SIG-M5 (cell line): ENCODE data around the gene CDO1.
"Not testable (repeated sequence)": the region's sequence is repeated elsewhere in the genome, so short reads cannot be mapped to it uniquely, and the experiment has no call there.

Experiments used
- DNase-seq: peaks from one replicate; lab custom pipeline; 2025; lab: John Stamatoyannopoulos, UW

The CDO1 gene

GRCh38 chr5:115829913-115830312 is 13.5 kb upstream of the CDO1 start:
- DNase-seq: no peak

GRCh38 chr5:115825948-115826347 is 9.5 kb upstream of the CDO1 start:
- no peak for DNase-seq

- not testable (repeated sequence) for DNase-seq
These were observed 8.5 kb upstream of the CDO1 start for GRCh38 chr5:115824983-115825382.

- DNase-seq: no peak
These were observed 4.4 kb upstream of the CDO1 start for GRCh38 chr5:115820846-115821245.

- no peak for DNase-seq
These were observed 2.4 kb upstream of the CDO1 start for GRCh38 chr5:115818821-115819220.

GRCh38 chr5:115817386-115817785 is 927 bp upstream of the CDO1 start:
- DNase-seq: no peak

GRCh38 chr5:115815693-115816225 is 700 bp downstream of the CDO1 start:
- DNase-seq: no peak

- DNase-seq: no peak
These were observed 1.3 kb downstream of the CDO1 start for GRCh38 chr5:115815006-115815692.

GRCh38 chr5:115813719-115814118 is 2.7 kb downstream of the CDO1 start:
- DNase-seq: no peak

- DNase-seq: no peak
These were observed 4.1 kb downstream of the CDO1 start for GRCh38 chr5:115812372-115812771.

- no peak for DNase-seq
These were observed 5.1 kb downstream of the CDO1 start for GRCh38 chr5:115811406-115811805.

- DNase-seq: no peak
These were observed 5.7 kb downstream of the CDO1 start for GRCh38 chr5:115810761-115811160.

- no peak for DNase-seq
These were observed 6.5 kb downstream of the CDO1 start for GRCh38 chr5:115809946-115810345.

- DNase-seq: not testable (repeated sequence)
These were observed 8.4 kb downstream of the CDO1 start for GRCh38 chr5:115808066-115808465.

GRCh38 chr5:115807654-115808052 is 8.8 kb downstream of the CDO1 start:
- no peak for DNase-seq

- DNase-seq: no peak
These were observed 9.3 kb downstream of the CDO1 start for GRCh38 chr5:115806986-115807653.

- DNase-seq: no peak
These were observed 14.5 kb downstream of the CDO1 start for GRCh38 chr5:115801984-115802383.

GRCh38 chr5:115801152-115801551 is 15.3 kb downstream of the CDO1 start:
- DNase-seq: no peak

GRCh38 chr5:115800108-115800507 is 16.4 kb downstream of the CDO1 start:
- no peak for DNase-seq

- DNase-seq: no peak
These were observed 18.2 kb downstream of the CDO1 start for GRCh38 chr5:115798252-115798651.

GRCh38 chr5:115796656-115797055 is 19.8 kb downstream of the CDO1 start:
- no peak for DNase-seq

GRCh38 chr5:115795700-115796099 is 20.8 kb downstream of the CDO1 start:
- DNase-seq: no peak

- DNase-seq: no peak
These were observed 28.0 kb downstream of the CDO1 start for GRCh38 chr5:115788440-115788839.

GRCh38 chr5:115787426-115787825 is 29.0 kb downstream of the CDO1 start:
- DNase-seq: no peak
